Peyer's patch (tissue), 4 donors: ENCODE measurements around the gene DLGAP1. TPM values are rescaled to one million over a fixed set of nuclear protein-coding genes. Genes with fewer than 3 reads are reported as not detected.

Source experiments
- DNase-seq, 3 donors: peaks; one replicate each; pipeline ENCODE4 v3.0.0-alpha.2; 2017 to 2019
- H3K27ac ChIP-seq, 4 donors: fragments of 200-600 bp; sonication (generic); one replicate each; pipeline ENCODE4 v1.5.1; 2016 to 2019
- H3K27me3 ChIP-seq, 2 donors: fragments of 200-600 bp; sonication (generic); one replicate each; pipeline ENCODE4 v1.5.1; 2019
- H3K36me3 ChIP-seq, 3 donors: fragments of 200-600 bp; sonication (generic); one replicate each; pipeline ENCODE4 v1.5.1; 2016 to 2019
- H3K4me1 ChIP-seq, 4 donors: fragments of 200-600 bp; sonication (generic); one replicate each; pipeline ENCODE4 v1.5.1; 2016 to 2019
- H3K4me3 ChIP-seq, 4 donors: fragments of 200-600 bp; sonication (generic); 1 replicate in 3 of 4; 2 replicates in 1 of 4; pipeline ENCODE4 v1.5.1; 2016 to 2019; ENCODE audit warnings: mild to moderate bottlenecking in 1 of 4
- H3K9me3 ChIP-seq, 4 donors: fragments of 200-600 bp; sonication (generic); one replicate each; pipeline ENCODE4 v1.5.1; 2016 to 2019; ENCODE audit warnings: mild to moderate bottlenecking in 1 of 4
- POLR2A ChIP-seq, 2 donors: fragments of 450-650 bp; IDR thresholded peaks; one replicate each; pipeline ENCODE4 v1.5.1; 2017; ENCODE audit warnings: antibody characterized with exemption in 2 of 2, mild to moderate bottlenecking in 2 of 2, moderate library complexity in 2 of 2
- total RNA-seq, 4 donors: library from RNA; depleted of rRNA; stranded (reverse); fragments of >200 nt; gene quantifications; one replicate each; pipeline ENCODE4 v1.1.0, GENCODE V29; 2016
- TF ChIP-seq, protein P1 (sequence below), 6 experiments: fragments of 450-650 bp in 4 of 6; fragments of 200-600 bp in 2 of 6; sonication (generic) in 1 of 6; IDR thresholded peaks; one replicate each; pipeline ENCODE4 v1.5.1; 2017 to 2019; ENCODE audit warnings: antibody characterized with exemption in 6 of 6, mild to moderate bottlenecking in 3 of 6, moderate library complexity in 1 of 6

DLGAP1 gene
- total RNA-seq, 4 donors from 2014 or later: 0.53 to 4.1 (median 2.1) TPM

DNA sequence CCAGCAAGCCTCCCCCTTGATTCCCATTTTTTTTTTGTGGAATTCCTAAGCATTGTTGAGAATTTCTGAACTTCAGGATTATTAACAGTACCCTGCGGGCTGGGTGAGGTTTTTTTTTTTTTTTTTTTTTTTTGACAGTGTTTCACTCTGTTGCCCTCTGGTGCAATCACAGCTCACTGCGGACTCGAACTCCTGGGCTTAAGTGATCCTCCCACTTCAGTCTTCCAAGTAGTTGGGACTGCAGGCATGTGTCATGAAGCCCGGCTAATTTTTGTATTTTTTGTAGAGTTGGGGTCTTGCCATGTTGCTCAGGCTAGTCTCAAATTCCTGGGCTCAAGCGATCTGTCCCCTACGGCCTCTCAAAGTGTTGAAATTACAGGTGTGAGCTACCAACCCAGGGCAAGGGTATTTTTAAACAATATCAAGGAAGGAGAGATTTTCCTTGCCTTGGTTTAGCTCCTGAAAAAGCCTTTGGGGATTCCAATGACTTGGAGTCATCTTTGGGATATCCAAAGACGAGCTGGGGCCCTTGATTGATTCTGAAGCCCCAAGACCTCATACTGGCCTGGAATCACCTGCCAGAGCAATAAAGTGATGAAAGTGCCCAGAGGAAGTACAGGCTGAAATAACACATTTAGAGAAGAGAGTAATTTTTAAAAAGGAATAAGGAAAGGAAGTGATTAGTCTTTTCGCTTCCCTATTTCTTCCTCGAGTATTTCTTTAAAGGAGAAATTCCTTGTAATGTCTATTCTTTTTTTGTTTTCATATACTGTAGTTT, 764.9 kb downstream of the DLGAP1 start:
- Histone ChIP-seq H3K27me3 (no peaks in the 10 kb centered on the region), H3K4me3 (no peak overlapping the region), H3K4me1 (no peaks in the 10 kb centered on the region), H3K27ac (no peak overlapping the region), H3K9me3 (no peaks in the 10 kb centered on the region), H3K36me3 (no peaks in the 10 kb centered on the region)
- no peak for TF ChIP-seq POLR2A (IDR thresholded peaks at IDR 0.05)
- TF ChIP-seq, protein P1, sequence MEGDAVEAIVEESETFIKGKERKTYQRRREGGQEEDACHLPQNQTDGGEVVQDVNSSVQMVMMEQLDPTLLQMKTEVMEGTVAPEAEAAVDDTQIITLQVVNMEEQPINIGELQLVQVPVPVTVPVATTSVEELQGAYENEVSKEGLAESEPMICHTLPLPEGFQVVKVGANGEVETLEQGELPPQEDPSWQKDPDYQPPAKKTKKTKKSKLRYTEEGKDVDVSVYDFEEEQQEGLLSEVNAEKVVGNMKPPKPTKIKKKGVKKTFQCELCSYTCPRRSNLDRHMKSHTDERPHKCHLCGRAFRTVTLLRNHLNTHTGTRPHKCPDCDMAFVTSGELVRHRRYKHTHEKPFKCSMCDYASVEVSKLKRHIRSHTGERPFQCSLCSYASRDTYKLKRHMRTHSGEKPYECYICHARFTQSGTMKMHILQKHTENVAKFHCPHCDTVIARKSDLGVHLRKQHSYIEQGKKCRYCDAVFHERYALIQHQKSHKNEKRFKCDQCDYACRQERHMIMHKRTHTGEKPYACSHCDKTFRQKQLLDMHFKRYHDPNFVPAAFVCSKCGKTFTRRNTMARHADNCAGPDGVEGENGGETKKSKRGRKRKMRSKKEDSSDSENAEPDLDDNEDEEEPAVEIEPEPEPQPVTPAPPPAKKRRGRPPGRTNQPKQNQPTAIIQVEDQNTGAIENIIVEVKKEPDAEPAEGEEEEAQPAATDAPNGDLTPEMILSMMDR (IDR thresholded peaks at IDR 0.05): no peak
- DNase-seq: no peak

DNA sequence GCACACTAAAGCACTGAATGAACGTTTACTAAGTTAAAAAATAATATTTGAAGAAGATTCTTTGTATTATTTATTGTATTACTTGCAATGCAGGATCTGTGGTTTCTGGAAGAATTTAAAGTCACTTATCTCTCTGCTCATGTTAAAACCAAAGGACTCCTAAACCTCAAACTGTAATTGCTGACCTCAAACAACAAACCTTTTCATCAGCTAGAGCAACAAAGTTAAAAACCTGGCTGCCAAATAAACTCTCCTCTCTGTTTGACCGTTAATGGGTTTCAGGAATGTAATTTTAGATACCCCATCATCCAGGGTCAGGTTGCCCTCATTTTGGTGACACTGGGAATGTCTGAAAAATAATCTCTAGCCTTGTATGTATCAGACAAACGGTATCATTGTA, 766.0 kb downstream of the DLGAP1 start:
- no peak overlapping the region for H3K27ac ChIP-seq
- no peak for TF ChIP-seq POLR2A (IDR thresholded peaks at IDR 0.05)
- TF ChIP-seq, protein P1 (IDR thresholded peaks at IDR 0.05): no peak
- no peaks in the 10 kb centered on the region for H3K27me3 ChIP-seq

GRCh38 chr18:3688690-3689089, 766.4 kb downstream of the DLGAP1 start:
- Histone ChIP-seq H3K27ac (no peak overlapping the region), H3K9me3 (no peaks in the 10 kb centered on the region), H3K4me1 (no peaks in the 10 kb centered on the region), H3K36me3 (no peaks in the 10 kb centered on the region), H3K4me3 (no peak overlapping the region), H3K27me3 (no peaks in the 10 kb centered on the region)
- TF ChIP-seq, protein P1 (IDR thresholded peaks at IDR 0.05): no peak
- TF ChIP-seq POLR2A (IDR thresholded peaks at IDR 0.05): no peak
- no peak for DNase-seq

More for the DNA sequence above, 766.0 kb downstream of the DLGAP1 start:
- Histone ChIP-seq H3K4me3 (no peak overlapping the region), H3K4me1 (no peaks in the 10 kb centered on the region), H3K36me3 (no peaks in the 10 kb centered on the region), H3K9me3 (no peaks in the 10 kb centered on the region)
- DNase-seq: no peak

GRCh38 chr18:3683483-3683882, 771.6 kb downstream of the DLGAP1 start:
- no peak overlapping the region for H3K4me3 ChIP-seq
- H3K4me1 ChIP-seq: no peaks in the 10 kb centered on the region
- no peaks in the 10 kb centered on the region for H3K36me3 ChIP-seq
- TF ChIP-seq, protein P1 (IDR thresholded peaks at IDR 0.05): no peak
- TF ChIP-seq POLR2A (IDR thresholded peaks at IDR 0.05): no peak
- no peak overlapping the region for H3K27ac ChIP-seq
- DNase-seq: no peak
- H3K27me3 ChIP-seq: no peaks in the 10 kb centered on the region
- no peaks in the 10 kb centered on the region for H3K9me3 ChIP-seq

DNA sequence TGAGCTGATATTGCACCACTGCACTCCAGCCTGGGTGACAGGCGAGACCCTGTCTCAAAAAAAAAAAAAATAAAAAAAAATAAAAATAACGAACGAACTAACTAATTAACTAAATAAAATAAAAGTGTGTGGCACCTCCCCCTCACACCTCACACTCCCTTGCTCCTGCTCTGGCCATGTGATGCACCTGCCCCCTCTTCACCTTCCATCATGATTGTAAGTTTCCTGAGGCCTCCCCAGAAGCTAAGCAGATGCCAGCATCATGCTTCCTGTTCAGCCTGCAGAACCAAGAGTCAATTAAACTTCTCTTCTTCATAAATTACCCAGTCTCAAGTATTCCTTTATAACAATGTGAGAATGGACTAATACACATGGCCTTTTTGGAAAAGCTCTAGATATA, 773.0 kb downstream of the DLGAP1 start:
- no peak for TF ChIP-seq POLR2A (IDR thresholded peaks at IDR 0.05)
- TF ChIP-seq, protein P1 (IDR thresholded peaks at IDR 0.05): no peak

More for the DNA sequence above, 773.0 kb downstream of the DLGAP1 start:
- Histone ChIP-seq H3K27ac (no peak overlapping the region), H3K4me3 (no peak overlapping the region), H3K9me3 (no peaks in the 10 kb centered on the region), H3K36me3 (no peaks in the 10 kb centered on the region), H3K27me3 (no peaks in the 10 kb centered on the region), H3K4me1 (no peaks in the 10 kb centered on the region)
- DNase-seq: no peak
